A549 (cell line): ENCODE data around the gene DFFB. TPM values are rescaled to one million over a fixed set of nuclear protein-coding genes. Genes with fewer than 3 reads are reported as not detected.

Experiments
- ATAC-seq, 2 experiments: fragments of 200-7000 bp in 1 of 2; fragments of >200 bp in 1 of 2; cut with Nextera tagmentation in 1 of 2; cut with Tn5 transposase in 1 of 2; 3 replicates each; pipeline versions ENCODE4 v1.8.0 to v1.9.1; 2018 to 2020; ENCODE audit warnings: mild to moderate bottlenecking in 1 of 2, moderate library complexity in 1 of 2
- CTCF ChIA-PET: fragments of 300-600 bp; sonication (Branson Sonifier 250); formaldehyde crosslinking; extraction: SDS; loops from one replicate; lab custom pipeline; 2021; ENCODE audit warnings: antibody characterized with exemption, inconsistent platforms; lab: Yijun Ruan, JAX
- POLR2A ChIA-PET: fragments of 350-600 bp; formaldehyde crosslinking; extraction: SDS; loops from one replicate; lab custom pipeline; 2021; ENCODE audit warnings: antibody characterized with exemption, inconsistent platforms; lab: Yijun Ruan, JAX
- DNase-seq, 2 experiments: peaks; one replicate each; pipeline versions ENCODE4 v3.0.0 to v3.0.0-alpha.2; 2011 to 2016; ENCODE audit warnings: low read depth in 1 of 2, low spot score in 1 of 2
- FAIRE-seq: peaks from 2 replicates; lab custom pipeline; 2011; peaks lifted over from hg19 to GRCh38; lab: Jason Lieb, UNC
- H3K27ac ChIP-seq, 2 experiments: fragments of >200 bp; sonication (Bioruptor Twin); formaldehyde crosslinking; 3 replicates each; pipeline ENCODE4 v1.5.1; 2016 to 2017
- H3K4me1 ChIP-seq: fragments of >200 bp; sonication (Bioruptor Twin); formaldehyde crosslinking; 3 replicates; pipeline ENCODE4 v1.6.1; 2016
- H3K4me2 ChIP-seq: fragments of >200 bp; sonication (Bioruptor Twin); formaldehyde crosslinking; 3 replicates; pipeline ENCODE4 v1.6.1; 2016
- H3K4me3 ChIP-seq: fragments of >200 bp; sonication (Bioruptor Twin); formaldehyde crosslinking; 3 replicates; pipeline ENCODE4 v1.5.1; 2016
- H3K9me3 ChIP-seq: fragments of >200 bp; sonication (Bioruptor Twin); formaldehyde crosslinking; 3 replicates; pipeline ENCODE4 v1.6.1; 2016
- ATOH8 ChIP-seq: fragments of 250-450 bp; sonication (Bioruptor Pico); IDR thresholded peaks from 2 replicates; pipeline ENCODE4 v1.5.0; 2020; ENCODE audit warnings: low read depth, mild to moderate bottlenecking, moderate library complexity
- BHLHE40 ChIP-seq: IDR thresholded peaks from 2 replicates; pipeline ENCODE4 v1.6.1; 2012; ENCODE audit warnings: low read depth, low read length, inconsistent platforms
- CBX2 ChIP-seq: fragments of 200-600 bp; sonication (generic); IDR thresholded peaks from 2 replicates; pipeline ENCODE4 v1.6.1; 2016; ENCODE audit warnings: low read depth, mild to moderate bottlenecking, borderline replicate concordance
- CEBPB ChIP-seq, 2 experiments: fragments of >200 bp in 1 of 2; sonication (Bioruptor Twin) in 1 of 2; formaldehyde crosslinking in 1 of 2; IDR thresholded peaks; 2 replicates each; pipeline ENCODE4 v1.6.1; 2012 to 2016
- E2F6 ChIP-seq: IDR thresholded peaks from 2 replicates; pipeline ENCODE4 v1.6.1; 2012; ENCODE audit warnings: low read depth, borderline replicate concordance
- EHF ChIP-seq: fragments of 250-450 bp; sonication (Bioruptor Pico); IDR thresholded peaks from 2 replicates; pipeline ENCODE4 v1.5.0; 2020; ENCODE audit warnings: mild to moderate bottlenecking
- ELK1 ChIP-seq: fragments of 150-350 bp; IDR thresholded peaks from 2 replicates; pipeline ENCODE4 v1.6.1; 2014; ENCODE audit warnings: low read depth, mild to moderate bottlenecking, low read length
- HEYL ChIP-seq: fragments of 250-450 bp; sonication (Bioruptor Pico); IDR thresholded peaks from 2 replicates; pipeline ENCODE4 v1.8.0; 2021; ENCODE audit warnings: mild to moderate bottlenecking, moderate library complexity
- HMGXB4 ChIP-seq: fragments of 250-450 bp; sonication (Bioruptor Pico); IDR thresholded peaks from 2 replicates; pipeline ENCODE4 v1.5.0; 2021; ENCODE audit warnings: mild to moderate bottlenecking, moderate library complexity, borderline replicate concordance
- JUNB ChIP-seq: fragments of >200 bp; sonication (Bioruptor Twin); formaldehyde crosslinking; IDR thresholded peaks from 2 replicates; pipeline ENCODE4 v1.6.1; 2016
- MAFK ChIP-seq: fragments of 450-650 bp; IDR thresholded peaks from 2 replicates; pipeline ENCODE4 v1.6.1; 2014; ENCODE audit not compliant: partially characterized antibody
- MAX ChIP-seq: IDR thresholded peaks from 2 replicates; pipeline ENCODE4 v1.6.1; 2012
- PHF8 ChIP-seq: fragments of 200-600 bp; sonication (generic); IDR thresholded peaks from 2 replicates; pipeline ENCODE4 v1.6.1; 2016; ENCODE audit warnings: low read depth, mild to moderate bottlenecking, antibody characterized with exemption, moderate library complexity, borderline replicate concordance
- RARB ChIP-seq: fragments of 250-450 bp; sonication (Bioruptor Pico); IDR thresholded peaks from 2 replicates; pipeline ENCODE4 v1.8.0; 2021; ENCODE audit warnings: mild to moderate bottlenecking, moderate library complexity
- RCOR1 ChIP-seq: fragments of 150-350 bp; IDR thresholded peaks from 2 replicates; pipeline ENCODE4 v1.6.1; 2014; ENCODE audit warnings: antibody characterized with exemption, low read length, low read depth
- REST ChIP-seq: fragments of 200-600 bp; sonication (generic); IDR thresholded peaks from 2 replicates; pipeline ENCODE4 v1.6.1; 2016; ENCODE audit warnings: antibody characterized with exemption, mild to moderate bottlenecking, moderate library complexity
- RFX5 ChIP-seq: fragments of 450-650 bp; IDR thresholded peaks from 2 replicates; pipeline ENCODE4 v1.7.1; 2014; ENCODE audit warnings: antibody characterized with exemption, mild to moderate bottlenecking, moderate library complexity
- ZFP36 ChIP-seq: fragments of 450-650 bp; IDR thresholded peaks from 2 replicates; pipeline ENCODE4 v1.6.1; 2014; ENCODE audit warnings: borderline replicate concordance; ENCODE audit not compliant: partially characterized antibody
- ZSCAN20 ChIP-seq: fragments of 250-450 bp; sonication (Bioruptor Pico); IDR thresholded peaks from 2 replicates; pipeline ENCODE4 v1.8.0; 2022; ENCODE audit warnings: mild to moderate bottlenecking, moderate library complexity
- WGBS: methylation state at CpG from one replicate; pipeline ENCODE4 v1.1.6; 2017; ENCODE audit errors: missing lambda C conversion rate; 5-methylcytosine and 5-hydroxymethylcytosine counted together
- polyA plus RNA-seq, 4 experiments: library from polyadenylated mRNA; depleted of rRNA in 3 of 4; stranded (reverse); fragments of >200 nt; fragmentation: RNase III in 1 of 4; extraction: RNeasy Plus Mini Kit Qiagen cat#74134 plus additional on column Dnase treatment in 1 of 4; gene quantifications; 2 replicates in 3 of 4; 3 replicates in 1 of 4; pipeline ENCODE4 v1.2.3, GENCODE V29; 2011 to 2017

Gene DFFB
- polyA plus RNA-seq, 2 of the 4 experiments (the other 2 are of a cell fraction): 2.5 to 3.7 TPM

GRCh38 chr1:3864884-3865283, 7.6 kb downstream of the DFFB start:
- H3K9me3 ChIP-seq: no peaks in the 10 kb centered on the region
- ATAC-seq: no peak
- H3K4me3 ChIP-seq: no peak overlapping the region
- no peak overlapping the region for H3K27ac ChIP-seq
- no peaks in the 10 kb centered on the region for H3K4me1 ChIP-seq
- DNase-seq: no peak
- WGBS: 73% methylated on average over 6 of the region's 6 CpGs
- ChIA-PET CTCF (interaction anchor here (1.8 kb wide), 1 partner anchor 8 kb away, joined by 6 read pairs; the partner anchor contains the start of genes CEP104 and DFFB), POLR2A (no interaction called here)
- TF ChIP-seq ELK1: no peak
- no peak for TF ChIP-seq MAX
- no peak for TF ChIP-seq EHF (CRISPR knock-in tag)
- no peak for TF ChIP-seq BHLHE40
- TF ChIP-seq REST: no peak
- no peak for TF ChIP-seq E2F6
- TF ChIP-seq RFX5: no peak
- no peak for TF ChIP-seq ATOH8 (CRISPR knock-in tag)
- H3K4me2 ChIP-seq: no peak overlapping the region
- no peak for FAIRE-seq

GRCh38 chr1:3865606-3866160, 8.4 kb downstream of the DFFB start:
- H3K4me1 ChIP-seq: no peaks in the 10 kb centered on the region
- FAIRE-seq (no peak), DNase-seq (no peak), ATAC-seq (no peak)
- H3K27ac ChIP-seq: no peak overlapping the region
- H3K4me2 ChIP-seq: no peak overlapping the region
- TF ChIP-seq HEYL (CRISPR knock-in tag) (no peak), RCOR1 (no peak), EHF (CRISPR knock-in tag) (no peak), HMGXB4 (CRISPR knock-in tag) (no peak), ZSCAN20 (CRISPR knock-in tag) (no peak), ZFP36 (no peak), MAFK (no peak), CBX2 (no peak), RARB (CRISPR knock-in tag) (no peak), PHF8 (no peak), JUNB (no peak), CEBPB (IDR thresholded peaks at IDR 0.05) (no peak)
- H3K9me3 ChIP-seq: no peaks in the 10 kb centered on the region
- no peak overlapping the region for H3K4me3 ChIP-seq
- ChIA-PET CTCF (interaction anchor here (1.8 kb wide), 1 partner anchor 9 kb away, joined by 6 read pairs; the partner anchor contains the start of genes CEP104 and DFFB), POLR2A (no interaction called here)
- WGBS: 85% methylated on average over 14 of the region's 18 CpGs
